ENCODE measurements around the gene MAMDC2.
A peak's percentile ranks its signal among the peaks of the same experiment; 100 is the strongest.

The MAMDC2 gene

GRCh38 chr9:70260007-70260443 lies 216.4 kb downstream of the MAMDC2 start:
- no peak for DNase-seq (ENCODE audit: low read depth, low spot score)
- peaks cover 50% of the 10 kb centered on the region for H3K36me3 ChIP-seq (ENCODE audit: insufficient read depth, insufficient read length, low read length)
- H3K9me3 ChIP-seq (ENCODE audit: insufficient read depth, low read length), result no peaks in the 10 kb centered on the region
- no peak for TF ChIP-seq SUZ12 (IDR thresholded peaks at IDR 0.05; ENCODE audit: extremely low read depth, insufficient read depth, insufficient read length)
- TF ChIP-seq ZNF274 (IDR thresholded peaks at IDR 0.05; ENCODE audit: low read depth, low read length), result no peak
- no peak for TF ChIP-seq YY1 (IDR thresholded peaks at IDR 0.05; ENCODE audit: insufficient read depth, insufficient read length)
- H3K4me1 ChIP-seq (ENCODE audit: insufficient read depth, insufficient read length), result no peaks in the 10 kb centered on the region
- H3K9ac ChIP-seq (ENCODE audit: insufficient read length, low read depth), result peak overlapping the region; percentile 13
- peak overlapping the region; percentile 89 for H3K4me3 ChIP-seq (ENCODE audit: insufficient read length, low read depth)
- no peaks in the 10 kb centered on the region for H3K27me3 ChIP-seq (ENCODE audit: insufficient read depth, insufficient read length)

- DNase-seq (ENCODE audit: low read depth, low spot score), result no peak
- H3K4me3 ChIP-seq (ENCODE audit: insufficient read length, low read depth), result peak overlapping the region; percentile 89
- peak overlapping the region; percentile 11 for H3K9ac ChIP-seq (ENCODE audit: insufficient read length, low read depth)
- H3K36me3 ChIP-seq (ENCODE audit: insufficient read depth, insufficient read length, low read length), result peaks cover 55% of the 10 kb centered on the region
- H3K9me3 ChIP-seq (ENCODE audit: insufficient read depth, low read length), result no peaks in the 10 kb centered on the region
- TF ChIP-seq SUZ12 (IDR thresholded peaks at IDR 0.05; ENCODE audit: extremely low read depth, insufficient read depth, insufficient read length), result no peak
- TF ChIP-seq ZNF274 (IDR thresholded peaks at IDR 0.05; ENCODE audit: low read depth, low read length), result no peak
- TF ChIP-seq YY1 (IDR thresholded peaks at IDR 0.05; ENCODE audit: insufficient read depth, insufficient read length), result no peak
- H3K4me1 ChIP-seq (ENCODE audit: insufficient read depth, insufficient read length), result no peaks in the 10 kb centered on the region
- H3K27me3 ChIP-seq (ENCODE audit: insufficient read depth, insufficient read length), result no peaks in the 10 kb centered on the region
Observed at GRCh38 chr9:70260606-70261005, 217.0 kb downstream of the MAMDC2 start.

- peaks cover 62% of the 10 kb centered on the region for H3K36me3 ChIP-seq (ENCODE audit: insufficient read depth, insufficient read length, low read length)
- H3K4me1 ChIP-seq (ENCODE audit: insufficient read depth, insufficient read length), result no peaks in the 10 kb centered on the region
- no peak for TF ChIP-seq YY1 (IDR thresholded peaks at IDR 0.05; ENCODE audit: insufficient read depth, insufficient read length)
- TF ChIP-seq ZNF274 (IDR thresholded peaks at IDR 0.05; ENCODE audit: low read depth, low read length), result no peak
- TF ChIP-seq SUZ12 (IDR thresholded peaks at IDR 0.05; ENCODE audit: extremely low read depth, insufficient read depth, insufficient read length), result no peak
- no peak for DNase-seq (ENCODE audit: low read depth, low spot score)
- no peak overlapping the region for H3K4me3 ChIP-seq (ENCODE audit: insufficient read length, low read depth)
- H3K9me3 ChIP-seq (ENCODE audit: insufficient read depth, low read length), result no peaks in the 10 kb centered on the region
- no peaks in the 10 kb centered on the region for H3K27me3 ChIP-seq (ENCODE audit: insufficient read depth, insufficient read length)
- H3K9ac ChIP-seq (ENCODE audit: insufficient read length, low read depth), result no peak overlapping the region
Observed at GRCh38 chr9:70261131-70261870, 217.7 kb downstream of the MAMDC2 start.

GRCh38 chr9:70262366-70262765 lies 218.7 kb downstream of the MAMDC2 start:
- H3K4me3 ChIP-seq (ENCODE audit: insufficient read length, low read depth), result no peak overlapping the region
- no peak for DNase-seq (ENCODE audit: low read depth, low spot score)
- peaks cover 72% of the 10 kb centered on the region for H3K36me3 ChIP-seq (ENCODE audit: insufficient read depth, insufficient read length, low read length)
- H3K4me1 ChIP-seq (ENCODE audit: insufficient read depth, insufficient read length), result no peaks in the 10 kb centered on the region
- TF ChIP-seq ZNF274 (IDR thresholded peaks at IDR 0.05; ENCODE audit: low read depth, low read length) (no peak), SUZ12 (IDR thresholded peaks at IDR 0.05; ENCODE audit: extremely low read depth, insufficient read depth, insufficient read length) (no peak), YY1 (IDR thresholded peaks at IDR 0.05; ENCODE audit: insufficient read depth, insufficient read length) (no peak)
- H3K9me3 ChIP-seq (ENCODE audit: insufficient read depth, low read length), result no peaks in the 10 kb centered on the region
- H3K27me3 ChIP-seq (ENCODE audit: insufficient read depth, insufficient read length), result no peaks in the 10 kb centered on the region
- H3K9ac ChIP-seq (ENCODE audit: insufficient read length, low read depth), result no peak overlapping the region

DNA sequence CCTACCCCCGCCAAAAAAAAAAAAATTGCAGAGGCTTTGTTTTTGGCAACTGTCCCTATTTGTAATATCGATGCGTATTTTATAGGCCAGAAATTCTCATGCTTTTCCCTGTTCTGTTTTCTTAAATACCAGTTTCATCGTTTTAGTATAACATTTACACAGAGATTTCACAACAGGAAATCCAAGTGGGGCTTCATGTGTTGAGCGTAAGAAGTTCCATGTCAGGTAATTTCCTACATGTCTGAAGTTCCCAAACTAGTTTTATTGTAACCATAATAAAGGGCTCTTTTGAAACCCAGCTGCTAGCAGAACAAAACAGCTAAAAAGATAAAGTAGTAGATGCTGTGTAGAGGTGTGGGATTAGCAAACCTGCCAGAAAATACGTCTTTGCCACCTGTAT lies 219.3 kb downstream of the MAMDC2 start:
- Histone ChIP-seq H3K36me3 (ENCODE audit: insufficient read depth, insufficient read length, low read length) (peaks cover 77% of the 10 kb centered on the region), H3K4me1 (ENCODE audit: insufficient read depth, insufficient read length) (no peaks in the 10 kb centered on the region), H3K4me3 (ENCODE audit: insufficient read length, low read depth) (no peak overlapping the region), H3K9ac (ENCODE audit: insufficient read length, low read depth) (no peak overlapping the region), H3K9me3 (ENCODE audit: insufficient read depth, low read length) (no peaks in the 10 kb centered on the region), H3K27me3 (ENCODE audit: insufficient read depth, insufficient read length) (no peaks in the 10 kb centered on the region)
- TF ChIP-seq YY1 (IDR thresholded peaks at IDR 0.05; ENCODE audit: insufficient read depth, insufficient read length), result no peak
- TF ChIP-seq ZNF274 (IDR thresholded peaks at IDR 0.05; ENCODE audit: low read depth, low read length), result no peak
- no peak for DNase-seq (ENCODE audit: low read depth, low spot score)

DNA sequence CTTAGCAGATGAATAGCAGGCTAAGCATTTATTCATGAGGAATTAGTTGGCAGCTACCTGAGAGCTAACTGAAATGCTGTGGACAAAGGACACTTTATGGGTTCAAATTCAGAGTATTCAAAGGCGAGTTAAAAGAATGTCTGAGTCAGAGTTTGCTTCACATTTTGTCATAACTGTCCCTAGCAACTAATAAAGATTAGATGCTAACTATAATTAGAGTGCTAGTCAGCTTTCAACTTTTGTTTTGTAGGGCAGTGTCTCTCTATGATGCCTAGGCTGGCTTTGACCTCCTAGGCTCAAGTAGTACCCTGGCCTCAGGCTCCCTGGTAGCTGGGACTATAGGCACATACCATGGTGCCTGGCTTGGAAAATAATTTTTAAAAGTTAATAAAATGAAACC lies 219.8 kb downstream of the MAMDC2 start:
- no peaks in the 10 kb centered on the region for H3K4me1 ChIP-seq (ENCODE audit: insufficient read depth, insufficient read length)
- H3K27me3 ChIP-seq (ENCODE audit: insufficient read depth, insufficient read length), result no peaks in the 10 kb centered on the region
- no peak for TF ChIP-seq ZNF274 (IDR thresholded peaks at IDR 0.05; ENCODE audit: low read depth, low read length)
- no peak for TF ChIP-seq SUZ12 (IDR thresholded peaks at IDR 0.05; ENCODE audit: extremely low read depth, insufficient read depth, insufficient read length)
- TF ChIP-seq YY1 (IDR thresholded peaks at IDR 0.05; ENCODE audit: insufficient read depth, insufficient read length), result no peak
- no peak overlapping the region for H3K9ac ChIP-seq (ENCODE audit: insufficient read length, low read depth)
- no peaks in the 10 kb centered on the region for H3K9me3 ChIP-seq (ENCODE audit: insufficient read depth, low read length)
- DNase-seq (ENCODE audit: low read depth, low spot score), result no peak
- H3K36me3 ChIP-seq (ENCODE audit: insufficient read depth, insufficient read length, low read length), result peaks cover 78% of the 10 kb centered on the region
- no peak overlapping the region for H3K4me3 ChIP-seq (ENCODE audit: insufficient read length, low read depth)
